Activated naive CD8-positive, alpha-beta T cell treated with anti-CD3 and anti-CD28 coated beads for 36 hours (primary cell): ENCODE results near the gene ITGB2. TPM values are rescaled to one million over a fixed set of nuclear protein-coding genes. Genes with fewer than 3 reads are reported as not detected.
A peak's percentile ranks its signal among the peaks of the same experiment; 100 is the strongest.

ENCODE experiments used
- DNase-seq: peaks from one replicate; pipeline ENCODE4 v3.0.0; 2021
- H3K27ac Mint-ChIP-seq: one replicate; pipeline ENCODE4 v1.8.0; 2022; ENCODE audit warnings: mild to moderate bottlenecking, moderate library complexity, mixed read lengths
- H3K27me3 Mint-ChIP-seq: one replicate; pipeline ENCODE4 v1.8.0; 2022; ENCODE audit warnings: mild to moderate bottlenecking, mixed read lengths
- H3K36me3 Mint-ChIP-seq: one replicate; pipeline ENCODE4 v1.8.0; 2021; ENCODE audit warnings: mild to moderate bottlenecking, mixed read lengths
- H3K4me1 Mint-ChIP-seq: one replicate; pipeline ENCODE4 v1.8.0; 2021; ENCODE audit warnings: mixed read lengths
- H3K4me3 Mint-ChIP-seq: one replicate; pipeline ENCODE4 v1.8.0; 2022; ENCODE audit warnings: mild to moderate bottlenecking, moderate library complexity, mixed read lengths
- H3K9me3 Mint-ChIP-seq: one replicate; pipeline ENCODE4 v1.8.0; 2022; ENCODE audit warnings: mixed read lengths
- total RNA-seq, 2 experiments: library from RNA; stranded (reverse); gene quantifications; one replicate each; pipeline ENCODE4 v1.2.3, GENCODE V29; 2021

The ITGB2 gene
- total RNA-seq, 2 experiments from 2014 or later, result 223 to 234 TPM

DNA sequence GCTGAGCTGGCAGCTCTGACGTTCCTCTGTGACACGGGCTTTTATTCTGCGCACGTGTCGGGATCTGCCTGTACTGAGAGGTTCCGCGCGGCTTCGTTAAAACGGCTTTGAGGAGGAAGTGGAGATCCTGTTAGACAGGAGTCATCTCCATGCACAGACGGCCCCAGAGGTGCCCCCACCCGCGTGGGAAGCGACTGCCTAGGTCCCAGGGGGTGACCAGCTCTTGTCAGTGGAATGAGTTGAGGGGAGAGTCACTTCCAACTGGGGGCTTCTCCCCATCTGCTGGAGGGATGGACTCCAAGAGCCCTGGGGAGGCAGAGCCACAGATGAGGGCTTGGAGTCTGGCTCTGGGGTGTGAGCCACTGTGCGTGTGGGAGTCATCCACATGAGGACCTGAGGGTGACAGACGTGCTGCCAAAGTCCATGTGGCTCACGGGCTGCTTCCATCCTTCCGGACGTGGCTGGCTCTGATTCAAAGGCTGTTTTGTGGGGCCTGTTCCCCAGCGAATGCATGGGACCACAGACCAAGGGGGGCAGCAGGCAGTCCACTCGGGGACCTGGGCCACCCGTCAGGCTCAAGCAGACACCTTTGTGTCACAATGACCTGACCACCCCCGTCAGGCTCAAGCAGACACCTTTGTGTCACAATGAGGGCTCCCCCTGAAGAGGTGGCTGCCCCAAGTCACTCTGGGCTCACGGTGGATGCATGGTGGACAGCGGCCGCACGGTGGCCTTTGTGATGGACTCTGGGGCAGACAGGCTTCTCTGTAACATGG lies 74.0 kb downstream of the ITGB2 start:
- H3K4me1 Mint-ChIP-seq, result peaks cover 13% of the 10 kb centered on the region
- peak overlapping the region; percentile 70 for H3K27ac Mint-ChIP-seq
- peaks cover under 1% of the 10 kb centered on the region for H3K27me3 Mint-ChIP-seq
- peaks cover 4% of the 10 kb centered on the region for H3K36me3 Mint-ChIP-seq
- DNase-seq, result peak; percentile 56
- peak overlapping the region; percentile 75 for H3K4me3 Mint-ChIP-seq
- no peaks in the 10 kb centered on the region for H3K9me3 Mint-ChIP-seq

DNA sequence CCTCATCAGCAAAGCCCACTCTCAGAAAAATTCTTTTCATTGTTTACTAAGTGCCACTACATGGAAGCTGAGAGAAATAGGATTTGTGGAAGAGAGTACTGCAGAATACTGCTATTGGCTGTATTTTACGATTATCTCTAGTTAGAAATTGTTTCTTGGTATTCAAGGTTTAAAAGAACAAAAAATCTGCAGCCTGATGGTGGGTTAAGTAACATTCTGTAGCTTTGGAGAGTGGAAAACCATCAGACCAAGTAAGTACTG lies 74.5 kb downstream of the ITGB2 start:
- Mint-ChIP-seq H3K27me3 (peaks cover 4% of the 10 kb centered on the region), H3K4me3 (peak overlapping the region; percentile 75), H3K9me3 (no peaks in the 10 kb centered on the region), H3K36me3 (peaks cover 4% of the 10 kb centered on the region), H3K4me1 (peaks cover 11% of the 10 kb centered on the region), H3K27ac (peak overlapping the region; percentile 70)
- DNase-seq, result no peak

DNA sequence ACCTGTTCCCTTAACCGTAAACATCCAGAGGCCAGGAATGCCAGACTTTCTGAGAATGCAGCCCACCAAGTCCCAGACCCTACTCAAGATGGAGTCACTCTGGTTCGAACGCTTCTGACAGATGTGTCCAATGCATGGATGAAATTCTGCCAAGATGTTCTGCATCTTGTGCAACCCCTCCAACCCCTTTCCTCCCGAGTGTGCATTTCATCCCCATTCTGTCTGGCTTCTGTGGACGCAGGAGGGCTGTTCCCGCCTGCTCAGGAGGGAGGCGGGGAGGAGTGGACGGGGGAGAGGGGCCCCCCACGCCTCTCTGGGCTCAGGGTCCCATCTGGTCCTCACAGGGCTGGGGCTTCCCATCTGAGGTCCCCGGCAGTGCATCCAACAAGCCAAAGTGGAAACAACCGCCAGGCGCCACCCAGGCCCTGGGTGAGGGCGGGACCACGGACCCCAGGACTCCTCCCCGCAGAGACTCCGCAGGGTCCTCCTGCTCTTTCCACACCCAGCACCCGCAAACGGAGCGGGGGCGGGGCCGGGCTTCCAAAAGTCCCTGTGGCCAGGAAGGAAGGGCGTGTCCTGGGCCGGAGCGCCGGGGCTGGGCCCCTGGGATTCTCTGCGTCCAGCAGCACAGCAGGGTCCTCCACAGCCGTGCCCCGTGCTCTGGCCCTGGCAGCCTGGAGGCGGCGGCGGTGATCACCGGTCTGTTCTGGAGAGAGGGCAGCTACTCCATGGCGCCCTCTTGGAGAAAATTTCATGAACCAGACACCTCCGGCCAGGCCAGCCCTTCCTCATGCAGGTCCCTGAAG lies 75.1 kb downstream of the ITGB2 start:
- Mint-ChIP-seq H3K27ac (peak overlapping the region; percentile 70), H3K27me3 (peaks cover 4% of the 10 kb centered on the region), H3K4me1 (peaks cover 9% of the 10 kb centered on the region), H3K9me3 (no peaks in the 10 kb centered on the region), H3K4me3 (peak overlapping the region; percentile 75), H3K36me3 (peaks cover 4% of the 10 kb centered on the region)
- peak; percentile 77 for DNase-seq

DNA sequence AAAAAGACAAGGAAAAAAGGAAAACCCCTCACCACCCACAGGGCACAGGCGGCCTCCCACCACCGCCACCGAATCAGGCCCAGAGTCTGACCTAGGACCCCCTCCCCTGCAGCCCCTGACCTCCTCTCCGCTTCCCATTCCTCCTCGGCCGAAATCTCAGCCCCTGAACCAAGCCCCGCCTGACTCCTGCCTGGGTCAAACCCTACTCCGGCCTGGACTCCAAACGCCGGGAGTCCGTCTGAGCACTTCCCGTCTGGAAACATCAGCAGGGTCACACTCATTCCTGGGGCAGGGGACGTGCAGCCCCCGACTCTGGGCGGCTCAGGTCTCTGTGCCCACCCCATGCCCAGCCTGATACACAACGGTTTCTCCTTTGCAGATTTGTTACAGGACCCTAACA lies 76.4 kb downstream of the ITGB2 start:
- Mint-ChIP-seq H3K27ac (no peak overlapping the region), H3K36me3 (peaks cover 4% of the 10 kb centered on the region), H3K9me3 (no peaks in the 10 kb centered on the region), H3K4me1 (peaks cover 9% of the 10 kb centered on the region), H3K27me3 (peaks cover 4% of the 10 kb centered on the region), H3K4me3 (no peak overlapping the region)
- no peak for DNase-seq

DNA sequence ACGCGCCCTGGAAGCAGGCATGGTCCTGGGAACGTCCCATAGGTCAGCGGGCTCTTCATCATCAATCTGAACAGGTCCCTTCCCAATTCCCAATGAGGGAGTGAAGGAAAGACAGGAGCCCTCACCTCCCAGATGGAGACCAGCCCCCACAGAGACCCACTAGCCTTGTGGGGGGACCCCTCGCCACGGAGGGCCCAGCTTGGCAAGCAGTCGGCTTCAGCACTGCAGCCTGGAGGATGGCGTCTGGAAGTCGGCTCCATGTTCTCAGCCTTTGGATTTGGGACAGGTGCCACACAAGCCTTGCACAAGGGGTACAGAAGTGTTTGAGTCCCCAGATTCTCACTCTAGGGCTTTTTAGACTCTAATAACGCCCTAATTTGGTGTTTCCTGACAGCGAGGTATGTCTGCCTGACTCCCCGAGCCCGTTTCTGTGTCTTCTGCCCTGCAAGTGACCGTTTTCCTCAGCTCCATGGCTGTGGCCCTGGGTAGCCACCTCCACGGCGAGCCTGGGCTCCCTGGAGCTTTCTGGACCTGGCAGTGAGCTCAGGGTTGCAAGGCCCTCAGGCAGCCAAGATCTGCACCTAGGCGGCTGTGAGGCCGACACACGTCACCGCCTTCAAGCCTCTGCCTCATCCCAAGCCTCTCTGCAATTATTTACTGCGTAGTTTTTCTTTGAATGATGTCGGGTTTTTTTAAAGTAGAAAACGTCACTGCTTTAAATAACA lies 77.8 kb downstream of the ITGB2 start:
- no peak for DNase-seq
- Mint-ChIP-seq H3K9me3 (no peaks in the 10 kb centered on the region), H3K4me1 (peaks cover 9% of the 10 kb centered on the region), H3K27me3 (peaks cover 4% of the 10 kb centered on the region), H3K36me3 (no peaks in the 10 kb centered on the region), H3K4me3 (no peak overlapping the region), H3K27ac (no peak overlapping the region)

DNA sequence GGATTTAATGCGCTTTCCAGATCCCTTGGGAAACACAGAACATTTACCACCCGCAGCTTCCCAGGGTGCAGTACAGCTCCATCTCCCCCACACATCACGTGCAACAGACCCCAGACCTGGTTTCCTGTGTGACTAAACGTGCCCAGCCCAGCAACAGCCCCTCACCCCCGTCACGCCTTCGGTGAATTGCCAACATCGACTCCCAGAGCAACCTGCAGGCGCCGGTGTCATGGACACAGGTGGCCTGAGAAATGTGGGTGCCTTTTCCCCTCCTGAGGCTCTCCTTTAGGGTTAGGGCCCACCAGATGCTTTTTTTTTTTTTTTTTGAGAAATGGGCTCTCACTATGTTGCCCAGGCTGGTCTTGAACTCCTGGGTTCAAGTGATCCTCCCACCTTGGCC lies 78.6 kb downstream of the ITGB2 start:
- H3K4me3 Mint-ChIP-seq, result no peak overlapping the region
- no peak for DNase-seq
- H3K36me3 Mint-ChIP-seq, result no peaks in the 10 kb centered on the region
- H3K27ac Mint-ChIP-seq, result no peak overlapping the region
- H3K27me3 Mint-ChIP-seq, result peaks cover 6% of the 10 kb centered on the region
- peaks cover 9% of the 10 kb centered on the region for H3K4me1 Mint-ChIP-seq
- no peaks in the 10 kb centered on the region for H3K9me3 Mint-ChIP-seq

DNA sequence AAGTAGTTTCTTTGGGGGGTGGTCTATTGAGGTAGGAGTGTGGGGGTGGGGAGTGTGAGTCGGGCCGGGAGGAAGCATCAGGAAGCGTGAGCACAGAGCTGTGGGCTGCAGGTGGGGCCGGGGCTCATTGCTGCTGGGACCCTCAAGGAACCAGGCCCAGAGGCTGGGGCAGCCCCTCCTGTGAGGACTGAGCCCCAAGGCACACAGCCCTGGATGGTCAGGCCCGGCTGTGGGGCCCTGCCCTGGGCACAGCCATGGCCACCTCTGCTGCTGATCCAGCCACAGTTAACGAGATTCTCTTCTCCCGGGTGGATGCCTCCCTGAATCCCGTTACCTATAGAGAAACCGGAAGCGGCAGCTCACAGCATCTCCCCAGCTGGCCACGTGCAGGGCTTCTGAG lies 79.9 kb downstream of the ITGB2 start:
- Mint-ChIP-seq H3K36me3 (no peaks in the 10 kb centered on the region), H3K4me3 (no peak overlapping the region), H3K4me1 (peaks cover 1% of the 10 kb centered on the region), H3K27me3 (peaks cover 7% of the 10 kb centered on the region), H3K27ac (no peak overlapping the region), H3K9me3 (no peaks in the 10 kb centered on the region)
- no peak for DNase-seq

DNA sequence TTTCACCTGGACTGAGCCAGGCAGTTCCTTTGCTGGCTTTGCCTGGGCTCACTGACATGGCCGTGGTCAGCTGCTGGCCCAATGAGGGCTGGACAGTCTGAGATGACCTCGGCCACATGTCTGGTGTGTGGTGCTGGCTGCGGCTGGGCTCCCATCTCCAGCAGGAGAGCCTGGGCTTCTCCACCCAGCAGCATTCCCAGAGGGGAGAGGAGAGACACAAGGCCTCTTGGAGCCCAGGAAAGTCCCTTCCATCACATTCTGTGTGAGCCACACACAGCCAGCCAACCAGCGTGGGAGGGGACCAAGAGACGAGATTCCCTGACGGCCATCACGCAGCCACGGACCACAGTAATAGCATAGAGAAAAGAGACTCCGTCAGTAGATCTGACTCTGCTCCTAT lies 81.7 kb downstream of the ITGB2 start:
- no peak overlapping the region for H3K4me3 Mint-ChIP-seq
- no peaks in the 10 kb centered on the region for H3K9me3 Mint-ChIP-seq
- H3K27ac Mint-ChIP-seq, result no peak overlapping the region
- no peaks in the 10 kb centered on the region for H3K36me3 Mint-ChIP-seq
- H3K27me3 Mint-ChIP-seq, result peaks cover 7% of the 10 kb centered on the region
- no peak for DNase-seq
- no peaks in the 10 kb centered on the region for H3K4me1 Mint-ChIP-seq

DNA sequence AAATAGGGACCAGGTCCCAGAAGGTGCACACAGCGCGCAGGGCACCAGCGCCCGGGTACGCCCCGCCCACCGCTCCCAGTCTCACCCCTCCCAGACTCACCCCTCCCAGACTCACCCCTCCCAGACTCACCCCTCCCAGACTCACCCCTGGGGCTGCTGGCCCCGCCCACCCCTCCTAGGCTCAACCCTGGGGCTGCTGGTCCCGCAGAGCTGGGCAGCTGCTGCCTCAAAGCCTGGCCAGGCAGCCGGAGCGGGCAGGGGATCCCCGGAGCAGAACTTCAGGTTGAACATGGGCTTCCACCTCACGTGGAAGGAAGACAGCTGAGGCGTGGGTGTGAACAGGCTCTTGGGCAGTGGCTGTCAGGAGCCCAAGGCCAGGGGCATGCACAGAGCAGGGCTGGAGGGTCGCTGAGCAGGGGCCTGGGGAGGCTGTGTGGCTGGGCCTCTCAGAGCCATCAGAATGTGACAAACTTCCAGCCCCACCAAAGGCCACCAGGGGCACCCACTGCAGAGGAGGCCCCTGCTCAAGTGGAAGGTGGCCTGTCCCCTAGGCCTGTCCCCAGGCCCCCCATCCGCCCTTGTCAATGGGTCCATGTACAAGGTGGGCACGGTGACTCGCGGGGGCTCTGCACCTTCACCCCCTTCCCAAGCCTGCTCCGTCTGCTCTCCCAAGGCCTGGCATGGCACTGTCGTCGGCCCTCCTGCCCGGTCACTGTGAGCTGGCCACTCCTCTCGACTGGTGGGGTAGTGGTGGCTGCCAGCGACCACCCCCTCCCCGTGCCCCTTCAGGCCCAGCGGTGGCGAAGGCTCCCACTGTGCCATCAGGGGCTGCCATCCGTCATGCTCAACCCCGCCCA lies 82.4 kb downstream of the ITGB2 start:
- DNase-seq, result no peak
- H3K27ac Mint-ChIP-seq, result no peak overlapping the region
- H3K4me3 Mint-ChIP-seq, result no peak overlapping the region
- H3K9me3 Mint-ChIP-seq, result no peaks in the 10 kb centered on the region
- no peaks in the 10 kb centered on the region for H3K4me1 Mint-ChIP-seq
- no peaks in the 10 kb centered on the region for H3K36me3 Mint-ChIP-seq
- H3K27me3 Mint-ChIP-seq, result peaks cover 7% of the 10 kb centered on the region

DNA sequence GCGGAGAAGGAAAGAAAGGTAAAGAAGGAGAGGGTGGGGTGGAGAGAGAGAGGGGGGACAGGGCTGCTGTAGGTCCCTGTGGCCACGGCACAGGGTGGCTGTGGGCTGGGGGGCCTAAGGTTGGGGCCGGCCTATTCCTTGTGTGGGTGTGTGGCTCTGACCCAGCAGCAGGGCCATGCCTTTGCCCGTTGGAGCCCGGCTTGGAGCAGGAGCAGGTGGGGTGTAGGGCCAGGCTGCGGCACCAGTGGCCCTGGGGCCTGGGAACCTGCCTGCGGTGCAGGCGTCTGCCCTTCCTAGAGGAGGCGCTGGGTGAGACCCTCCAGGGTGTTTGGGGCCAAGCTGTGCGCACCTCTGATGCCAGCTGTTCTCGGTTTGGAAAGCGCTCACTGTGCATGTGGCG lies 83.2 kb downstream of the ITGB2 start:
- DNase-seq, result no peak
- Mint-ChIP-seq H3K36me3 (no peaks in the 10 kb centered on the region), H3K27ac (no peak overlapping the region), H3K27me3 (peaks cover 7% of the 10 kb centered on the region), H3K4me1 (no peaks in the 10 kb centered on the region), H3K4me3 (no peak overlapping the region), H3K9me3 (no peaks in the 10 kb centered on the region)

DNA sequence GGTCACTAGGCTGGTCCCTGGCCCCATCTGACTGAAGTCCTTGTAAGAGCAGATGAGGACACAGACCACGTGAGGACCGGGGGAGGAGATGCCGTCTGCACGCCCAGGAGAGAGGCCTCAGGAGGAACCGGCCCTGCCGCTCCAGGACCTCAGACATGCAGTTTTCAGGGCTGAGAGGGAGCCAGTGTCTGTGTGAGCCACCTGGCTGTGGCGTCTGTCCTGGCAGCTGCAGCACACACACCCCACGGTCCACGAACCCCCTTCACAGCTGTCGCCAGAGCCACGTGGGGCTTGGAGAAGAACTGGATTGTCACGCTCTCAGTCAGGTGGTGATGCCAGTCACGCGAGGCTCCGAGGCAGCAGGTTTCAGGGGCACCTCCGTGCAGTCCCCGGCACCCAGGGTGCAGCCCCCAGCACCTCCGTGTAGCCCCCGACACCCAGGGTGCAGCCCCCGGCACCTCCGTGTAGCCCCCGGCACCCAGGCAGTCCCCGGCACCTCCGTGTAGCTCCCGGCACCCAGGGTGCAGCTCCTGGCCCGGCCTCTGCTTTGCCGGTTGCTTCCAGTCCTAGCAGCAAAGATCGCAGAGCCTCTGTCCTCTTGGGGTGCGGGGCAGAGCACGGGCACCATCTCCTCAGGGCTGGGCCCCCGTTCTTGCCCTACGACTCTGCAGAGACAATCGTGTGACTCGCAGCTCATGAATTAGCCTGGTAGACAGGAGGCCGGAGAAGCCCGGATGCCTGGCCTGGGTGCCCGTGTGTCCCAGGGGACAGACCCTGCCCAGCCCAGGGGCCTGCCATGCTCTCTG lies 83.8 kb downstream of the ITGB2 start:
- no peaks in the 10 kb centered on the region for H3K9me3 Mint-ChIP-seq
- no peak for DNase-seq

DNA sequence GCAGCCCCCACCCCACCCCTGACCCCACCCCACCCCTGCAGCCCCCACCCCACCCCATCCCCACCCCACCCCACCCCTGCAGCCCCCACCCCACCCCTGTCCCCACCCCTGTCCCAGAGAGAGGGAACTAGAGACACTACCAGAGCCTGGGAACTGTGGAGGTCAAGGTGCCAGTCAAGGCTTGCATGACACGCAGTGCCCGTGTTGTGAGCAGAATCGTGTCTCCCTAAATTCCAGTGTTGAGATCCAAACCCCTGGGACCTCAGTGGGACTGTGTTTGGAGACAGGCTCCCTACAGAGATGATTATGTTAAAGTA lies 84.4 kb downstream of the ITGB2 start:
- peaks cover 4% of the 10 kb centered on the region for H3K27me3 Mint-ChIP-seq
- H3K9me3 Mint-ChIP-seq, result no peaks in the 10 kb centered on the region
- no peak overlapping the region for H3K27ac Mint-ChIP-seq

More for the DNA sequence above, 83.8 kb downstream of the ITGB2 start:
- H3K27ac Mint-ChIP-seq, result no peak overlapping the region
- no peaks in the 10 kb centered on the region for H3K36me3 Mint-ChIP-seq
- H3K4me3 Mint-ChIP-seq, result no peak overlapping the region
- peaks cover 7% of the 10 kb centered on the region for H3K27me3 Mint-ChIP-seq
- no peaks in the 10 kb centered on the region for H3K4me1 Mint-ChIP-seq

More for the DNA sequence above, 84.4 kb downstream of the ITGB2 start:
- Mint-ChIP-seq H3K4me3 (no peak overlapping the region), H3K4me1 (peaks cover 2% of the 10 kb centered on the region), H3K36me3 (no peaks in the 10 kb centered on the region)
- DNase-seq, result no peak
